Fibroblast of skin of back (primary cell): ENCODE measurements around the gene CCDC57. TPM values are rescaled to one million over a fixed set of nuclear protein-coding genes. Genes with fewer than 3 reads are reported as not detected.
A peak's percentile ranks its signal among the peaks of the same experiment; 100 is the strongest.
"Not testable (repeated sequence)": the region's sequence is repeated elsewhere in the genome, so short reads cannot be mapped to it uniquely, and the experiment has no call there.

Source experiments
- DNase-seq: peaks from one replicate; pipeline ENCODE4 v3.0.0-alpha.2; 2013
- polyA plus RNA-seq, 2 experiments: library from polyadenylated mRNA; unstranded; fragments of 120-200 nt; gene quantifications; one replicate each; pipeline ENCODE4 v1.2.1, GENCODE V29; 2013; ENCODE audit not compliant: insufficient read length in 2 of 2

Gene CCDC57
- polyA plus RNA-seq (2013, experiment 1 of 2; ENCODE audit: insufficient read length): 16.6 TPM
- polyA plus RNA-seq (2013, experiment 2 of 2; ENCODE audit: insufficient read length): 13.0 TPM

- DNase-seq: peak; percentile 80
These were observed at the start of gene CCDC57 for GRCh38 chr17:82212331-82213250. Gene CCDC57 (minus strand): TSS chr17:82212842. CDS start chr17:82201944, 10,898 bp downstream.

- no peak for DNase-seq
These were observed 49.7 kb upstream of the CCDC57 start for GRCh38 chr17:82262344-82262743.

GRCh38 chr17:82259972-82260961 lies 47.6 kb upstream of the CCDC57 start:
- DNase-seq: not testable (repeated sequence)

- DNase-seq: no peak
These were observed 45.9 kb upstream of the CCDC57 start for GRCh38 chr17:82258555-82258954.

GRCh38 chr17:82257473-82257872 lies 44.8 kb upstream of the CCDC57 start:
- no peak for DNase-seq

GRCh38 chr17:82256242-82256885 lies 43.7 kb upstream of the CCDC57 start:
- DNase-seq: no peak

GRCh38 chr17:82255402-82255972 lies 42.8 kb upstream of the CCDC57 start:
- no peak for DNase-seq

GRCh38 chr17:82254746-82255145 lies 42.1 kb upstream of the CCDC57 start:
- not testable (repeated sequence) for DNase-seq

GRCh38 chr17:82254096-82254495 lies 41.5 kb upstream of the CCDC57 start:
- DNase-seq: not testable (repeated sequence)

GRCh38 chr17:82253179-82253544 lies 40.5 kb upstream of the CCDC57 start:
- no peak for DNase-seq

GRCh38 chr17:82252511-82253178 lies 40.0 kb upstream of the CCDC57 start:
- no peak for DNase-seq

- DNase-seq: no peak
These were observed 38.3 kb upstream of the CCDC57 start for GRCh38 chr17:82250868-82251500.

GRCh38 chr17:82249896-82250581 lies 37.4 kb upstream of the CCDC57 start:
- no peak for DNase-seq

- DNase-seq: no peak
These were observed 36.4 kb upstream of the CCDC57 start for GRCh38 chr17:82248815-82249674.

GRCh38 chr17:82247856-82248671 lies 35.4 kb upstream of the CCDC57 start:
- no peak for DNase-seq

- DNase-seq: no peak
These were observed 34.7 kb upstream of the CCDC57 start for GRCh38 chr17:82247182-82247823.

GRCh38 chr17:82246365-82247181 lies 33.9 kb upstream of the CCDC57 start:
- peak; percentile 75 for DNase-seq
